RWPE2 (cell line): ENCODE measurements around the gene EXOC6.
"Not testable (repeated sequence)": the region's sequence is repeated elsewhere in the genome, so short reads cannot be mapped to it uniquely, and the experiment has no call there.

Experiments
- ATAC-seq: fragments of 200-7000 bp; cut with Tn5 transposase; 3 replicates; pipeline ENCODE4 v1.9.1; 2021; ENCODE audit warnings: low read depth
- DNase-seq: peaks from one replicate; pipeline ENCODE4 v3.0.0-alpha.2; 2020; ENCODE audit warnings: low spot score
- H3K27ac ChIP-seq: fragments of 450-650 bp; 2 replicates; pipeline ENCODE4 v1.5.1; 2017; ENCODE audit warnings: mild to moderate bottlenecking; ENCODE audit not compliant: poor library complexity, severe bottlenecking
- H3K27me3 ChIP-seq: fragments of 250-450 bp; sonication (Bioruptor Pico); 2 replicates; pipeline ENCODE4 v1.5.1; 2021; ENCODE audit warnings: mild to moderate bottlenecking, moderate library complexity; ENCODE audit not compliant: insufficient read depth, poor library complexity, severe bottlenecking
- H3K36me3 ChIP-seq: fragments of 250-450 bp; sonication (Bioruptor Pico); 2 replicates; pipeline ENCODE4 v1.5.1; 2020; ENCODE audit warnings: low read depth, mild to moderate bottlenecking, moderate library complexity
- H3K4me1 ChIP-seq: fragments of 250-450 bp; sonication (Bioruptor Pico); 2 replicates; pipeline ENCODE4 v1.5.1; 2021; ENCODE audit warnings: mild to moderate bottlenecking, moderate library complexity; ENCODE audit not compliant: insufficient read depth, poor library complexity, severe bottlenecking
- H3K4me3 ChIP-seq: fragments of 250-450 bp; sonication (Bioruptor Pico); 2 replicates; pipeline ENCODE4 v1.5.1; 2021; ENCODE audit warnings: mild to moderate bottlenecking, moderate library complexity; ENCODE audit not compliant: severe bottlenecking
- H3K9me3 ChIP-seq: fragments of 250-450 bp; sonication (Bioruptor Pico); 2 replicates; pipeline ENCODE4 v1.5.1; 2021; ENCODE audit warnings: mild to moderate bottlenecking, moderate library complexity; ENCODE audit not compliant: severe bottlenecking
- CTCF ChIP-seq: fragments of 450-650 bp; IDR thresholded peaks from one replicate; pipeline ENCODE4 v1.5.1; 2017; ENCODE audit warnings: mild to moderate bottlenecking, moderate library complexity; ENCODE audit not compliant: poor library complexity, severe bottlenecking

Gene EXOC6

GRCh38 chr10:92972066-92972870, 123.9 kb downstream of the EXOC6 start:
- H3K36me3 ChIP-seq: no peaks in the 10 kb centered on the region
- H3K4me3 ChIP-seq: no peak overlapping the region
- TF ChIP-seq CTCF: no peak
- ATAC-seq: peak; percentile 98
- H3K4me1 ChIP-seq: peaks cover 13% of the 10 kb centered on the region
- no peaks in the 10 kb centered on the region for H3K27me3 ChIP-seq
- H3K9me3 ChIP-seq: no peaks in the 10 kb centered on the region
- DNase-seq: peak; percentile 46
- peak overlapping the region; percentile 26 for H3K27ac ChIP-seq

GRCh38 chr10:92972886-92973285, 124.6 kb downstream of the EXOC6 start:
- no peaks in the 10 kb centered on the region for H3K36me3 ChIP-seq
- ATAC-seq (no peak), DNase-seq (no peak)
- H3K4me1 ChIP-seq: peaks cover 13% of the 10 kb centered on the region
- no peaks in the 10 kb centered on the region for H3K27me3 ChIP-seq
- H3K27ac ChIP-seq: peak overlapping the region; percentile 26
- no peak for TF ChIP-seq CTCF
- no peak overlapping the region for H3K4me3 ChIP-seq
- no peaks in the 10 kb centered on the region for H3K9me3 ChIP-seq

- H3K9me3 ChIP-seq, H3K27me3 ChIP-seq, H3K36me3 ChIP-seq, DNase-seq, H3K4me3 ChIP-seq, ATAC-seq, H3K27ac ChIP-seq: not testable (repeated sequence)
- peaks cover 13% of the 10 kb centered on the region for H3K4me1 ChIP-seq
Measured at GRCh38 chr10:92976278-92976677, 128.0 kb downstream of the EXOC6 start.

- Histone ChIP-seq H3K4me3 (no peak overlapping the region), H3K27me3 (no peaks in the 10 kb centered on the region), H3K27ac (no peak overlapping the region), H3K36me3 (no peaks in the 10 kb centered on the region), H3K4me1 (no peaks in the 10 kb centered on the region), H3K9me3 (no peaks in the 10 kb centered on the region)
- no peak for TF ChIP-seq CTCF
- ATAC-seq (no peak), DNase-seq (no peak)
Measured at GRCh38 chr10:92989250-92989649, 140.9 kb downstream of the EXOC6 start.

- ATAC-seq (no peak), DNase-seq (no peak)
- Histone ChIP-seq H3K9me3 (no peaks in the 10 kb centered on the region), H3K4me3 (no peak overlapping the region), H3K27ac (no peak overlapping the region), H3K4me1 (no peaks in the 10 kb centered on the region), H3K27me3 (no peaks in the 10 kb centered on the region), H3K36me3 (no peaks in the 10 kb centered on the region)
- TF ChIP-seq CTCF: no peak
Measured at GRCh38 chr10:92990615-92991014, 142.3 kb downstream of the EXOC6 start.
